Left kidney (tissue), 2 donors: Measurements from ENCODE around the gene CSRP1. TPM values are rescaled to one million over a fixed set of nuclear protein-coding genes. Genes with fewer than 3 reads are reported as not detected.

ENCODE experiments used
- DNase-seq: peaks from one replicate; pipeline ENCODE4 v3.0.0-alpha.2; 2013
- polyA plus RNA-seq: library from polyadenylated mRNA; unstranded; fragments of 120-200 nt; gene quantifications from one replicate; pipeline ENCODE4 v1.2.1, GENCODE V29; 2013; ENCODE audit not compliant: insufficient read length

CSRP1 gene
- polyA plus RNA-seq, 1 donor = 134 TPM

GRCh38 chr1:201515062-201515750 is 8.3 kb upstream of the CSRP1 start:
- DNase-seq = no peak

GRCh38 chr1:201514466-201514865 is 7.5 kb upstream of the CSRP1 start:
- DNase-seq = no peak

GRCh38 chr1:201513498-201514243 is 6.7 kb upstream of the CSRP1 start:
- no peak for DNase-seq

- DNase-seq = no peak
These were observed 5.1 kb upstream of the CSRP1 start for GRCh38 chr1:201511941-201512539.

- no peak for DNase-seq
These were observed 4.5 kb upstream of the CSRP1 start for GRCh38 chr1:201511396-201511940.

- DNase-seq = no peak
These were observed 3.8 kb upstream of the CSRP1 start for GRCh38 chr1:201510734-201511133.

GRCh38 chr1:201509601-201510374 is 2.9 kb upstream of the CSRP1 start:
- DNase-seq = no peak

GRCh38 chr1:201508809-201509208 is 1.9 kb upstream of the CSRP1 start:
- DNase-seq = no peak

- no peak for DNase-seq
These were observed 395 bp upstream of the CSRP1 start for GRCh38 chr1:201507360-201507675.

GRCh38 chr1:201506092-201506491 is 831 bp downstream of the CSRP1 start:
- no peak for DNase-seq

GRCh38 chr1:201505503-201505890 is 1.4 kb downstream of the CSRP1 start:
- no peak for DNase-seq

- no peak for DNase-seq
These were observed 2.0 kb downstream of the CSRP1 start for GRCh38 chr1:201504799-201505502.

- no peak for DNase-seq
These were observed 2.7 kb downstream of the CSRP1 start for GRCh38 chr1:201504179-201504631.

- peak; percentile 91 for DNase-seq
These were observed 3.3 kb downstream of the CSRP1 start for GRCh38 chr1:201503397-201504176.

GRCh38 chr1:201502511-201502857 is 4.4 kb downstream of the CSRP1 start:
- no peak for DNase-seq

- DNase-seq = no peak
These were observed 5.0 kb downstream of the CSRP1 start for GRCh38 chr1:201501812-201502510.

GRCh38 chr1:201501144-201501543 is 5.8 kb downstream of the CSRP1 start:
- DNase-seq = no peak

- DNase-seq = no peak
These were observed 6.2 kb downstream of the CSRP1 start for GRCh38 chr1:201500670-201501120.

- DNase-seq = no peak
These were observed 6.9 kb downstream of the CSRP1 start for GRCh38 chr1:201499795-201500669.
